Iris pigment epithelial cell (primary cell): ENCODE data around the gene CLTRN.
A peak's percentile ranks its signal among the peaks of the same experiment; 100 is the strongest.
"Not testable (repeated sequence)": the region's sequence is repeated elsewhere in the genome, so short reads cannot be mapped to it uniquely, and the experiment has no call there.

ENCODE experiments used
- DNase-seq: peaks from one replicate; pipeline ENCODE4 v3.0.0-alpha.2; 2011; ENCODE audit warnings: low read depth

CLTRN gene

DNA sequence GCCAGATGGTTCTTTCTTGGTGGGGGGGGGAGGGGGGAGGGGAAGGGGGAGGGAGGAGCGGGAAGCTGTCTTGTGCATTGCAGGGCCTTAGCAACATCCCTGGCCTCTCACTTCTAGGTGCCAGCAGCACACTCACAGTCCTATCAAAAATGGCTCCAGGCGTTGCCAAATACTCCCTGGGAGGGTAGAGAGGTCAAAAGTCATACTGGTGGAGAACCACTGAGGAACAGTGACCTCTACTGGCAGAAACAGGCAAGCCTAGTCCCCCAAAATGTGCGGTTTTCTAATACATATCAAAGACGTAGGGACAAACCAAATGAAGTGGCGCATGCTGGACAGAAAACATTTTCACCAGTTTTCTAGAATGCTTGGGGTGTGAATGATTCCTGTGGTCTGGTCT lies 17.1 kb downstream of the CLTRN start:
- DNase-seq: not testable (repeated sequence)

DNA sequence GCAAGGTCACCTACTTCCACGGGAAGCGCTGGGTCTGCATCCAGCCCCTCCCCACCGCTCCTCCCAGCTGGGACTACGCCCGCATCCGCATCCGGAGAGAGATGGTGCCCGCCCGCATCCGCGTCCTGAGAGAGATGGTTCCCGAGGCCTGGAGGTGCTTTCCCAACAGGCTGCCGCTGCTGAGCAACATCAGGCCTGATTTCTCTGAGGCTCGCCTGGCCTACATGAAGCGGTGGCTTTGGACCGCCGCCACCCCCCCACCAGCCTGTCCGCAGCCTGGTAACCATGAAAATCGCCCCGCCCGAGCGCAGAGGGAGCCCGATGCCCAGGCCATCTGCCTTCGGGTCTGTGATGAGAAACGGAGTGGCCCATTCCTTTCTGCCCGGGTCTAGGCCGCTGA lies 18.1 kb downstream of the CLTRN start:
- DNase-seq: no peak

DNA sequence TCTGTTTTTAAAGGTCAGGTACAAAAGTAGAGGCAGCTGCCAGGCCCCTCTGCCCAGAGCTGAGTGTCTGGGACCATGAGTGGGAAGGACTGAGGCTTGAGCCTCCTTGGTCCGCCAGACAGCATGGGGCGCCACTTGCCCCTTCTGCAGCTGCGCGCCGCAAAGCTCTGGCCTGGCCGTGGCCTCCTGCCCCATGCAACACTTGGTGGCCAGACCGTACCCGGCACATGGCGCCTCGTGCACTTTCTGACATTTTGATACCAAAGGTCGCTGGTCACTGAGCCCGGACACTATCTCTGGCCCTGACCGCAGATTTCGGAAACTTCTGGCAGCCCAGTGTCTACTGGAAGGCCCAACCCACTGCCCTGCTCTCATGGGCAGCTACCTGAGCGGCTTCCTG lies 18.6 kb downstream of the CLTRN start:
- DNase-seq: no peak

DNA sequence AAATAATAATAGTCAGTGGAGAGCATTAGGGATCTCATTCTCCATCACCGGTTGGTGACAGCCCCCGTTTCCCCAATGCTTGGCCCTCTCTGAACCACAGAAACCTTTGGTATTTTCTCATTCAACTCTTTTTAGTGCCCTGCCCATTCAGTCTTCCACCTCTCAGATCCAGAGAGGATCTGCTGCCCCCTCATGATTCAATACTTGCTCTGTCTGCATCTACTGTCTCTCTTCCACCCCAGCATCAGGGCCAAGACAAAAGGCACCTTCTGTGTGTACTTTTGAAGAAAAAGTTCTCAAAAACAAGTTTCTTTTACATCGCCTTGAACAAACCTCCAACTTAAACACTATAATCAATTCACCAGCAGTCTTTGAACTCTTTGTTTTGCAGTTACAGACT lies 19.3 kb downstream of the CLTRN start:
- no peak for DNase-seq

DNA sequence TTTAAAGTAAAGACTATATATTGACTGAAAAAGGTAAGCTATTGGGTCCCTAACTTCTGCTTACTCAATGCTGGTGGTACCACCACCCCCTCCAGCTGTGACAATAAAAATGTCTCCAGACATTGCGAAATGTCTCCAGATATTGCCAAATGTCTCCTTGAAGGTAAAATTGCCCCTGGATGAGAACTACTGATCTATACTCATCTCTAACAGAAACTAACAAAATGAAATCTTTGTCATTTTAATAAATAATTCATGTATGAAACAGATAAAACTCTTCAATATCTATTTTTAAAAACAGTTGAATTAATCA lies 20.1 kb downstream of the CLTRN start:
- no peak for DNase-seq

DNA sequence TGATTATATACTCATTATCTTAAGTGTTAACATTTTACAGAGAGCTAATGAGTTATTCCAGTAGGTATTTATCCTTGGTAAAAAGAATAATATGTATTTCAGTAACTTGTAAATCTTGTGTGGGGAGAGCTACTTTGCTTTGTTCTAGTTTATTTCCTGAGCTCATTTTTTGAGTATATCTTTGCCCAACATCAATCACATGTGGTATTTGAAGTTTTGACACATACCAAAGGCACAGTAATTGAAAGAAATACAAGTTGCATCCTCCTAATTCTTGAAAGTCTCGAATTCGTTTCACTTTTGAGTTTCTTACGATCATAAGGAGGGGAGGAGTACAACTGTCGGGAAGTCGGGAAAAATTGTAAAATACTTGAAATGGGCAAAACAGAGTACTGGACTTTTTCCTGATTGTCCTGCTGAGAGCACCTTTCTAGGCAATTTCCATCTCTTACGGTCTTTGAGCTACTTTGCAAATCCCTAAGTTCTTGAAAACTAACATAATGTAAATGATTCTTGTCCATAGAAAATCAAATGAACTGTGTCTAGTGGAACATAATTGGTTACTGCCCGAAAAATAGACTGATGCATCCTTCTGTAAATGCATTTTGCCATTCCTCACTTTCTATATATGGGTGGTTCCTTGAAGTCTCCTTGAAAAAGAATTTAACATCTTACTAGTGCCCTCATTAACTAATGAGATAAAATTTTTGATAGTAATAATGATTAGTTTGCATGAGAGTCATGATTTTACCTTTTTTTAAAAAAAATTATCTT lies 20.6 kb downstream of the CLTRN start:
- no peak for DNase-seq

DNA sequence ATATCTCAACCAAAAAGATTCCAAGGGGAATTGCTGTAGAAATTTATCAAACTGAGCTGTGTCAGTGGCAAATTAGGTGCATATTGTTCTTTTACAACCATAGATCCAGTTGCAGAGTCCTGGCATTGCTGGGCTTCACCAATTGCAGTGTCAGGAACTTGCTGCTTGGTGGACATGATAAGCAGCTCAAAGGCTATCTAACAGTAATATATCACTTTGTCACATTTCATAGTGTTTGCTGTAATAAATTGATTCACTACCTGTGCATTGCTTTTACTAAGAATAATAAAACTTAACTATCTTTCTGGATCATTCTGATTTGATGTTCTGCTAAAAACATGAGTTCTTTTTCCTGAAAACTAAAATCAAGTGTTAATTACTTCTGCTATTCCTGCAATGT lies 33.0 kb downstream of the CLTRN start:
- no peak for DNase-seq

DNA sequence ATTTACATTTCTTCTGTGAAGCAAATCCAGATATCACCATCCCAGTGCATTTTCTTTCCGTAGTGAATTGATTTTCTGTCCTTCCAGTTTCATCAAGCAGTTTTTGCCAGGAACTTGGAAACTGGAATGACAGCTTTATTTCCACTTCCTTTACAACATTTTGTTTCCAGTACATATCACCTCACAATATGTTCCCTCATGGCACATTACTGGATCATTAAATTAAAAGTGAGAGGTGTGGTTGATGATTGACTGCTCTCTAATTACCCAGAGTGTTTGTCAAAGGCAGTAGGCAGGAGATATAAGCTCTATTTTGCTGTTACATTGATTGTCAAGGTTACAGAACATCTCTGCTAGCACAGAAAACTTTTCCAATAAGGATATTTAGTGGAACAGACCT lies 41.6 kb downstream of the CLTRN start:
- DNase-seq: no peak

DNA sequence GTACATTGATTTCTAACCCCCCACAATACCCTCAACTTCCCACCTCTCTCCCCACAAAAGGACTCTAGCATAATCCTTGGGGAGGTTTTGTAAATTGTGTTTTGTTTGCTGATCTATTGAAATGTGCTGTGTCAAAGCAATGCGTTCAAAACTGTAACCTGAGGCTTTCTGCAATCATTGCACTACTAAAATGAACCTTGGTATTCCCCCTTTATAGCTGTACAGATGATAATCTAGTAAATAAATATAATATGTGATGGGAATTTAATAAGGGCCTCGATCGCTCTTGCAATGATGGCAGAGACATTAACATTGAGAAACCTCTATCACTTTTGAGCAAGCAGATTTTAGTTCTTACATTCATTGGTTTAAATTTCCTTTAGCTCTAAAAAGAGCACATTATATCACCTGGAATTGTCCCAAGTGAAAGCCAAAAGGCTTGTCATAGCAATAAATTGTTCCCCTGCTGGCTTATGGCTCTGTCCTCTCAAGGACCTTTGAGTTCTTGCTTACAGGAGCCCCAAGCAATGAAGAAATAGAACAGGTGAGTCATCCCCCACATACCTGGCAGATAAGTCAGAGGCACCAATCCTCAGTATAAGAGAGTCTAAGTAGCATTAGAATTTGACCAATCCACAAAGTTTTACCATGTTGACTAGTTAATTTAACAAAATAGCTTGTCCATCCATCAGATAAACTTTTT lies 45.4 kb downstream of the CLTRN start:
- peak; percentile 14 for DNase-seq

DNA sequence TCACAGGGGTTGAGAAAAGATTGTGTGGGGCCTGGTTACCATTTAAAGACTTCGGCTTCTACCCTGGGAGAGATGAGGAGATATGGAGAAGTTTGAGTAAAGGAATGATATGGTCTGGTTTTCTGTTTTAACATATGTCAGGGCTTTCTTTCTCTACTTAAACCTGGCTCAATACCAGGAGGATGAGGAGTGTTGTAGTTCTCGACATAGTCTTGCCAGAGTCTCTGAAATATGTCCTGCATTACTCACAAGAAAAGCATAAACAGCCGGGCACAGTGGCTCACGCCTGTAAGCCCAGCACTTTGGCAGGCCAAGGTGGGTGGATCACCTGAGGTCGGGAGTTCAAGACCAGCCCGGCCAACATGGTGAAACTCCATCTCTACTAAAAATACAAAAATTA lies 47.5 kb downstream of the CLTRN start:
- DNase-seq: no peak

DNA sequence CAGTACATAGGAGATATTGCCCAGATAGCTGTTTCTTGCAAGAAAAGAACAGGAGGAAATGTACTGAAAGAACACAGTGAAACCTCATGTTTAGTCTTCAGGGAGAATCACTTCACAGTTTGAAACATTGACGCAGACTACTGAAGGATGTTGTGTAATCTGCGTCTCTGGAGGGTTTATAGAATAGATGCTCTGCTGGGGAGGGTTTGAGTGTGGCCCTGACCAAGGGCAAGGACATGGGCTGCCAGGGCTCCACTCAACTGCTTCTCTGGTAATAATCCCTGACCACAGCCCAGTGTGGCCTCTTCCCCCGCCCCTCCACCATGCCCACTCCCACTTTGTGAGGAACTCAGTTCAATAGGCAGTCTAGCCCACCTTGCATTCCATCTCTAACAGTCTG lies 48.1 kb downstream of the CLTRN start:
- DNase-seq: no peak

DNA sequence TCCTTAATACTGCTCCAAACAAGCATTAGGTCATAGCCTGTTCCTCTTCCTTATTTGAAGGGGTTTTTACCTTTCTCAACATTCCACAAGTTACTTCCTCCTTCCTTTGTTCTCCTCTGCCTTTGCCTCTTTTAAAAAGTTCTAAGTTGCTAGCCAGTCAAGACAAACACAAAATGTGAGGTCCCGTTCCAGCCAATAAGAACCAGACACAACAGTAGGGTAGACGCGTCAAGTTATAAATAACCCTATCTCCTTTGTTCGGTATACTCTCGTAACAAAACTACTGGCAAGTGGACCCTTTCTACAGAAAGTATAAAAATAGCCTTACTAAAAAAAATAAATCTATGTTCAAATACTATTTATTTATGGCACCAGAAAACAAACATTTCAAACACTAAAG lies 57.5 kb downstream of the CLTRN start:
- no peak for DNase-seq

DNA sequence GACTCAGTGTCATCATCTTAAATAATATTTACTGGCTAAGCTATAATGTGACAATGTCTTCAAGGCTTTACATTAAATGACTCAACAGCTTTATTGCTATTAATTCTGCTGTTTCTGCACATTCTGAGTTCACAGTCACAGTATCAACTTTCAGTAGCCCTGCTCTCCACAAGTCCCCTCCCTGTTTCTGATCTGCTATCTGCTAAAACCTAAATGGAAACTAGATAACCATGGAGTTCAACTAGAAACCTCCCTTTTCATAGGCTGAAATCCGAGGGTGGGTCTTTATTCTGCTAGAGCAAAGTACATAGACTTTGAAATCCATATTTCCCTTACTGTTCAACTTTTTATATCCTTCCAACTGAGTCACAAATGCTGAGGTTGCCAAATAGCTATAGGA lies 58.5 kb downstream of the CLTRN start:
- DNase-seq: no peak

DNA sequence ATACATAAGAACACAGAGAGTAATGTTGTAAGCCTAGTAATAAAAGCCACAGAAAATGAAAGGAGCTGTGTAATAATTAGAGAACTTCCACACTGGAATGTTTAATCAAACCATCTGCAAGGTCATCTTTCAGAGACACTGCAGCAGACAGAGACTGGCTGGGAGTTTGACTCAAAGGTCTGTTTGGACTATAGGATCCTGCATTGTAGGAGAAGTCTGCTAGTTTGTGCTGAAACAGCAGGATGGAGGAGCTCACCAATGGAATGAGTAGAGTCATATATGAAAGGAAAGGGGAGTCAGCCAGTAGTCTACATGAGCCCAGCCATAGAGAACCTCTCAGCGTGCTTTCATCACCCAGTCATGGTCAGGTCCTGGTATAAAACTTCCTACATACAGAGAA lies 59.4 kb downstream of the CLTRN start:
- no peak for DNase-seq

DNA sequence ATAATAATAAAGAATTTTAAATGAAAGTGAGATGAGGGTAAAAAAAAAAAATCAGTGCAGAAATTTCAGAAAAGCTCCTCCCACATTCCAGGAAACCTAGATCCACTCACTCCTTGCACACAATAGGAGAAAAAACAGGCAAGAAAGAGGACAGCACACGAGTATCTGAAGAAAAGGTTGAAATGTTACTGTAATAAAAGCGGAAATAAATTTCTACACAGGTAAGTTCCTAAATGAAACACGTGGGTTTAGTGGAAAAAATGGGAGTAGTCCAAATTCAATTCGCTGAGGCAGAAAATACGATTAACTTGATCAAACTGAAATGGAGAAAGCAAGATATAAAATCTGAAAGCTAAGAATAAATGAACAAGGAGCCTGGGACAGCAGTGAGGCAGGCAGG lies 61.8 kb downstream of the CLTRN start:
- DNase-seq: no peak

DNA sequence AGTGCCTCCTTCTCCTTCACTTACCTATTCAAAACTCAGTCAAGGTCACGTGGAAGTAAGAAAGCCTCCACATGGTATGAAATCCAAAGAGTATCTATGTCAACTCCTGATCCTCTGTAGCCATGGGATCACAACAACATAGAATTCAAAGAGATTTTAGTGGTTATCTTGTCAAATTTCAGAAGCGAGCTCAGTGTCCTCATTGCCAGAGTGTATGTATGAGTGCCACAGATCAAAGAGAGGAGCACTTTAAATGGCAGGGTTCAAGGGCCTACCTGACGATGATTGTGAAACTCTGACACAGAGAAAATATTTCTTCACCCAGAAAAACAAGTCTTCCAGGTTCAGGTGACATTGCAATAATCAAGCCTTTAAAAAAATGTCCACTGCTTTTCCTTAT lies 62.7 kb downstream of the CLTRN start:
- DNase-seq: no peak

DNA sequence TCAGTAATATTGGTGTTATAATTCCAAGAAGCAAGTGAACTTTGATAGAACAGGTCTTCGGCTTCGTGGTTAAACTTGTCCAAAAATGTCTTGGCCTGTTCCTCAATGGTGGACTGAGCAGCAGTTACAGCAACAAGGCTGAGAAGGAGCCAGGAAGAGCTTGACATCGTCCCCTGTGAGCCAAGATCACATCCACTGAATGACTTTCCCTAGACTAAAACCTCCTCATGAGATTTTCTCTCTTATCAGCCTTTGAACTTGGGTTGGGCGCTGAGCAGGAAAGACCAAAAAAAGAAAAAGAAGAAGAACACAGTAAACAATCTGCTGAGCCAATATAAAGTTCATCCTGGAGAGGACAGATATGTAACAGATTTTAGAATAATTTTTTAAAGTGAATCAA lies 63.9 kb downstream of the CLTRN start, which contains the start of gene ACE2:
ACE2 (minus strand) TSS at position 216 of the 400 bp plus-strand sequence; CDS start at position 167, 49 bp downstream.
- no peak for DNase-seq

DNA sequence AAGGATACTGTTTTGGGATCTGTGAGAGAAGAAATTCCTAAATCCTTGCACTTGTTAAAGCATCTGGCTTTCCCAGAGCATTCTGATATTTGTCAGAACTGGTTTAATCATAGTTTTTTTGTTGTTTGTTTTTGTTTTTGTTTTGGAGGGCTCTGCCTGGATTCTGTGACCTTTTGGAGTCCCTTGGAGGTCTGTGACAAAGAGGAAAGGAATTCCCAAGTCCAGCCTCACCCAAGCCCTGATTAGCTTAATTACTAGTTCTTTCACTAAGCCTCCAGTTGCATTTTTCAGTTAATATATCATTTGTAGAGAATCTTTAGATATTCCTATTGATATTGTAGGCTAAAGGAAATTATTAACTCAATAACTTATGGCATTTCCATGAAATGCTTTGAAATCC lies 64.6 kb downstream of the CLTRN start:
- no peak for DNase-seq

DNA sequence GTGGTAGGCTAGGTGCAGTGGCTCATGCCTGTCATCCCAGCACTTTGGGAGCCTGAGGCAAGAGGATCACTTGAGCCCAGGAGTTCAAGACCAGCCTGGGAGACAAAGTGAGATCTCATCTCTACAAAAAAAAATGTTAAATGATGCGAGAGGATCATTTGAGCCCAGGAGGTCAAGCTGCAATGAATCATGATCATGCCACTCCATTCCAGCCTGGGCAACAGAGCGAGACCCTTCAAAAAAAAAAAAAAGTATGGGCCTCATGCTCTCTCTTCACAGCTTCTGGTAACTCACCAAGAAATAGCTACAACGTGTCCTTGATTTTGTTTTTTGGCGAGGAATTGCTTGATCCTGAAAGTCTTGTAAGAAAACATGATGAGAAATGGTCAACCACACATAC lies 65.1 kb downstream of the CLTRN start:
- no peak for DNase-seq

DNA sequence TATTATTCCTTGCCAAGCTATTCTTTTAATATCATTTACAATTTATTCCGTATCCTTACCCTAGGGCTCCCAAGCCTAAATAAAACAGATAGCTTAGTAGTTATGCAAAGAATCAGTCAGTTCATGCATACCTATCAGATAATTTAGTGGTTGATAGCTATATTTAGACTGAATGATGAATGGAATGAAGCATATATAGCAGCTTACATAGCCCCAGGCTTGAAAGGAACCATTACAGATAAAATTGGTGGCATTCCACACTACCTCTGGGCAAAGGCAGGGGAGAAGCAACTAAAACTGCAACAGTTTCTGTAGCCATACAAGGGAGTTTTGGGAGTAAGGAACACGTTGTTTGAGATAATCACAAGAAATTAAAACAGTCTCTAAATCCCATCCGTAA lies 66.6 kb downstream of the CLTRN start:
- DNase-seq: no peak

DNA sequence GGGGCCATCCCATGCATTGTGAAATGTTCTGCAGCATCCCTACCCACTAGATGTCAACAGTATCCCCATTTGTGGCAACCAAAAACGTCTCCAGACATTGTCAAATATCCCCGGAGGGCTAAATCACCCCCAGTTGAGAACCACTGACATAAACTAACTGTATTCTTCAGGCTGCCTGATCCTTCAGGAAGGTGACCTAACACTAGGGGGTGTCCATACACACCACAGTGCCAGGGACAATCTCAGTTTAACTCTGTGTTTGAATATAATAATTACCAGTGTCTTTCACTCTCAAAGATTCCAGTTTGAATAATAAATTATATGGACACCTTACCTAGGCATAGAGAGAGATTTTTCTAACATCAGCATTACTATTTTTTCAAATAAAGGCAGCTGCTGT lies 70.2 kb downstream of the CLTRN start:
- DNase-seq: no peak

DNA sequence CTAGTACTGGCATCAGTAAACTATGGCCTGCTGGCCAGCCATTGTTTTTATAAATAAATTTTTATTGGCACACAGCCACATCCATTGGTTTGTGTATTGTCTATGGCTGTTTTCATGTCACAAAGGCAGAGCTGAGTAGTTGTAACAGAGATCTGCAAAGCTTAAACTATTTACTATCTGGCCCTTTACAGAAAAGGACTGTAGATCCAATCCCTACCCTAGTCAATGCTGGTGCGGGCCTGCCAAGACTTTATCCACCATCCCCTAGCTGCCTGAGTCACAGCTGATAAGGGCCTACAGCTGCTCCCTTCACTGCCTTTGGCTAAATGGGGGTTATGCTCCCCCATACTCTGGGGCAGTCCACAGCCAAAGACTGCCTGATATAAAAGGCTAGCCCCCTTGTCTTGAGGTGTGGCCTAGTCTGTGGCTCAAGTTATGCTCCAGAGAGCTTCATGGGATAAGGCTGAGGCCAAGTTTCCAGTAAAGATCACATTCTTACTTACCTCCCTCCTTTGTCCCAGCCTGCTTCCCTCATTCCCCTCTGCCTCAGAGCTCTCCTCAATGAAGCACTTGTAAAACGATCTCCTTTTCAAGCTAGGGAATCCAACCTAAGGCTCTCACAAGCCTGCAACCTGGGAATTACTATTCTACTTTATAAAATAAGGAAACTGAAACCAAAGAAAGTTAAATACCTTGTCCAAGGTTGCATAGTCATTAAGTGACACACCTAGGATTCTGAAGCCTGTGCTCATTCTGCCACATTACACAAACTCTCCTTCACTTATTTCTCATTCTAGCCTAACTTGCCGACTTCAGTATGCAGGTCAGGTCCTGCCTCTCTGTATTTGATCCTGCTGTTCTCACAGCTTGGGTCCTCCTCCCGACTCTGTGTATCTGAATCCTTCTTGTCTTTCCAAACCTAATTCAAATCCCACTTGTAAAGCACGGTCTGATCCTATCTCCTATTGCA lies 84.5 kb downstream of the CLTRN start:
- peak; percentile 34 for DNase-seq
